ENCODE results near the gene NMNAT3.

DNA sequence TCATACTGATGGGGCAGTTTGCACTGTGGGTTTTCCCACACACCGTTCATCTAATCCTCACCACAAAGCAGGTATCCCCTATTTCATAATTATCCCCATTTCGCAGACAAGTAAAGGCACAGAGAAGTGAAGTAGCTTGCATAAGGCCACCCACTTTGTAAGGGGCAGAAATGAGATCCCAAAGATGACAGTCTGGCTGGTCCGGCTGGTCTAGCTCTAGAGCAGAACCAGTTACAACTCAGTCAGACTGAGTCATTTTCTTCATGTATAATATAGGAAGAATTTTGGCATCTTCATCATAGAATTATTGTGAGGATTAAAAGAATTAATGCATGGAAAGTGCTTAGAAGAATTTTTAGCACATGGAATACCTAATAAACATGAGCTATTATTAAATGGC, 148.8 kb downstream of the NMNAT3 start:
- no peak for TF ChIP-seq POLR2A (IDR thresholded peaks at IDR 0.05)
- no peak for TF ChIP-seq CTCF (IDR thresholded peaks at IDR 0.05)

Measured in Peyer's patch (tissue), 4 donors.